ENCODE measurements around the gene CELSR2.

DNA sequence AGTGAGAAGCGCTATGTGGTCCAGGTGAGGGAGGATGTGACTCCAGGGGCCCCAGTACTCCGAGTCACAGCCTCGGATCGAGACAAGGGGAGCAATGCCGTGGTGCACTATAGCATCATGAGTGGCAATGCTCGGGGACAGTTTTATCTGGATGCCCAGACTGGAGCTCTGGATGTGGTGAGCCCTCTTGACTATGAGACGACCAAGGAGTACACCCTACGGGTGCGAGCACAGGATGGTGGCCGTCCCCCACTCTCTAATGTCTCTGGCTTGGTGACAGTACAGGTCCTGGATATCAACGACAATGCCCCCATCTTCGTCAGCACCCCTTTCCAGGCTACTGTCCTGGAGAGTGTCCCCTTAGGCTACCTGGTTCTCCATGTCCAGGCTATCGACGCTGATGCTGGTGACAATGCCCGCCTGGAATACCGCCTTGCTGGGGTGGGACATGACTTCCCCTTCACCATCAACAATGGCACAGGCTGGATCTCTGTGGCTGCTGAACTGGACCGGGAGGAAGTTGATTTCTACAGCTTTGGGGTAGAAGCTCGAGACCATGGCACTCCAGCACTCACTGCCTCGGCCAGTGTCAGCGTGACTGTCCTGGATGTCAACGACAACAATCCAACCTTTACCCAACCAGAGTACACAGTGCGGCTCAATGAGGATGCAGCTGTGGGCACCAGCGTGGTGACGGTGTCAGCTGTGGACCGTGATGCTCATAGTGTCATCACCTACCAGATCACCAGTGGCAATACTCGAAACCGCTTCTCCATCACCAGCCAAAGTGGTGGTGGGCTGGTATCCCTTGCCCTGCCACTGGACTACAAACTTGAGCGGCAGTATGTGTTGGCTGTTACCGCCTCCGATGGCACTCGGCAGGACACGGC, 2.2 kb downstream of the CELSR2 start:
- TF ChIP-seq, protein P1, sequence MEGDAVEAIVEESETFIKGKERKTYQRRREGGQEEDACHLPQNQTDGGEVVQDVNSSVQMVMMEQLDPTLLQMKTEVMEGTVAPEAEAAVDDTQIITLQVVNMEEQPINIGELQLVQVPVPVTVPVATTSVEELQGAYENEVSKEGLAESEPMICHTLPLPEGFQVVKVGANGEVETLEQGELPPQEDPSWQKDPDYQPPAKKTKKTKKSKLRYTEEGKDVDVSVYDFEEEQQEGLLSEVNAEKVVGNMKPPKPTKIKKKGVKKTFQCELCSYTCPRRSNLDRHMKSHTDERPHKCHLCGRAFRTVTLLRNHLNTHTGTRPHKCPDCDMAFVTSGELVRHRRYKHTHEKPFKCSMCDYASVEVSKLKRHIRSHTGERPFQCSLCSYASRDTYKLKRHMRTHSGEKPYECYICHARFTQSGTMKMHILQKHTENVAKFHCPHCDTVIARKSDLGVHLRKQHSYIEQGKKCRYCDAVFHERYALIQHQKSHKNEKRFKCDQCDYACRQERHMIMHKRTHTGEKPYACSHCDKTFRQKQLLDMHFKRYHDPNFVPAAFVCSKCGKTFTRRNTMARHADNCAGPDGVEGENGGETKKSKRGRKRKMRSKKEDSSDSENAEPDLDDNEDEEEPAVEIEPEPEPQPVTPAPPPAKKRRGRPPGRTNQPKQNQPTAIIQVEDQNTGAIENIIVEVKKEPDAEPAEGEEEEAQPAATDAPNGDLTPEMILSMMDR (tag by site-specific recombination; IDR thresholded peaks at IDR 0.05) = no peak
- no peak for TF ChIP-seq ZNF558 (tag by site-specific recombination; IDR thresholded peaks at IDR 0.05)
- TF ChIP-seq YY1 (tag by site-specific recombination; IDR thresholded peaks at IDR 0.05) = no peak
- TF ChIP-seq ZNF366 (tag by site-specific recombination; conservative IDR thresholded peaks at IDR 0.05) = no peak
